SK-N-MC (cell line): Measurements from ENCODE around the gene PHKB.
"Not testable (repeated sequence)": the region's sequence is repeated elsewhere in the genome, so short reads cannot be mapped to it uniquely, and the experiment has no call there.

Experiments used
- EZH2 ChIP-seq: fragments of 200-600 bp; sonication (generic); IDR thresholded peaks from one replicate; pipeline ENCODE4 v1.6.1; 2017; ENCODE audit warnings: antibody characterized with exemption
- FOXP2 ChIP-seq: optimal IDR thresholded peaks from 2 replicates; pipeline ENCODE3; 2011; ENCODE audit warnings: mild to moderate bottlenecking, moderate library complexity; ENCODE audit not compliant: insufficient read depth; ENCODE audit errors: extremely low read length, control extremely low read depth
- POLR2AphosphoS5 ChIP-seq: IDR thresholded peaks from 2 replicates; pipeline ENCODE4 v1.6.1; 2012; ENCODE audit warnings: mild to moderate bottlenecking, low read depth, low read length, borderline replicate concordance

DNA sequence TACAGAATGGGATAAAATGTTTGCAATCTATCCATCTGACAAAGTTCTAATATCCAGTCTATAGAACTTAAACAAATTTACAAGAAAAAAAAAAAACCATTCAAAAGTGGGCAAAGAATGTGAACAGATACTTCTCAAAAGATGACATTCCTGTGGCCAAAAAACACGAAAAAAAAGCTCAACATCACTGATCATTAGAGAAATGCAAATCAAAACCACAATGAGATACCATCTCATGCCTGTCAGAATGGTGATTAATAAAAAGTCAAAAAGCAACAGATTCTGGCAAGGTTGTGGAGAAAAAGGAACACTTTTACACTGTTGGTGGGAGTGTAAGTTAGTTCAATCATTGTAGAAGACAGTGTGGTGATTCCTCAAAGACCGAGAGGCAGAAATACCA is 26.9 kb upstream of the PHKB start:
- TF ChIP-seq POLR2AphosphoS5, EZH2, FOXP2: not testable (repeated sequence)
